ENCODE results near the gene DHCR24. TPM values are rescaled to one million over a fixed set of nuclear protein-coding genes. Genes with fewer than 3 reads are reported as not detected.

DHCR24 gene
- total and polyA plus RNA-seq, 2 of the 13 experiments (the other 11 are each of a cell fraction or from before 2014, with no cell fraction given): 374 to 448 TPM

DNA sequence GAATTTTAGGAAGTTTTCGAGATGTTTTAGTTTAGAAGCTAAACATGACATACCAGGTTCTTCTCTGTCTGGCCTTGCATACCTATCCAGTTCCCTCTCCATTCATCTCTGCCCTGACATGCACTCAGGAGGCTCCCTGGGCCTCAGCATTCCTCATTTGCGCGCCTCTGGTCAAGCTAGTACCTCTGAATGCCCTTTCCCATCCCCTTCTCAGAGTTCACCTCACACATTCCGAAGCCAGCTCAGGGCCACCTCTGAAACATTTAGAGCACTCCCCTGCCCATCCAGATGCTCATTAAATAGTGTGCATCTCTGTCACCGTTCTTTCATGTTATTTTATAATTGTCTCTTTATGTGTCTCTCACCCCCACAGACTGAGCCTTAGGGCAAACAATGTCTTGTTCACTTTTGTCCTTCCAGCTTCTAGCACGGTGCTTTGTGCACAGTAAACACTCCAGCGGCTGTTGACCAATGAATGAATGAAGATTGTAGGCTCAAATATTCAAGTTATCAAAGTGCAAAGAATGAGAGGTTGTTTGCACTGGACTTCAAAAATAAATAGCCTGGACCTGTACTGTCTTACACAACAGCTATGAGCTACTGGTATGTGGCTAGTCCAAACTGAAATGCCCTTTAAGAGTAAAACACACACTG lies 1.2 kb upstream of the DHCR24 start (continued):
- TF ChIP-seq NFE2L2 (IDR thresholded peaks at IDR 0.05; ENCODE audit: low read length) (no peak), ARNT2 (CRISPR knock-in tag; IDR thresholded peaks at IDR 0.05; ENCODE audit: low read depth) (peak; percentile 32; the same call in 1 of the 2 replicates), ZKSCAN1 (IDR thresholded peaks at IDR 0.05; ENCODE audit: low read length) (no peak), FOXA3 (CRISPR knock-in tag; IDR thresholded peaks at IDR 0.05) (peak; percentile 98), NR2F2 (IDR thresholded peaks at IDR 0.05; ENCODE audit: borderline replicate concordance, low read depth) (peak; percentile 82), MTF1 (CRISPR knock-in tag; IDR thresholded peaks at IDR 0.05) (peak; percentile 67; the same call in 1 of the 2 replicates), EHMT2 (IDR thresholded peaks at IDR 0.05; ENCODE audit: borderline replicate concordance, low read depth, low read length) (peak; percentile 25; the same call in 1 of the 2 replicates), POGZ (CRISPR knock-in tag; IDR thresholded peaks at IDR 0.05) (peak; percentile 68), ZNF501 (CRISPR knock-in tag; IDR thresholded peaks at IDR 0.05) (no peak), ZNF329 (CRISPR knock-in tag; IDR thresholded peaks at IDR 0.05; ENCODE audit: low read depth) (0 out of 2 replicates have a peak, but pooled peaks have one; percentile 24), FLYWCH1 (CRISPR knock-in tag; IDR thresholded peaks at IDR 0.05) (no peak), POLR2AphosphoS2 (IDR thresholded peaks at IDR 0.05; ENCODE audit: low read depth, low read length) (no peak), RBM39 (IDR thresholded peaks at IDR 0.05; ENCODE audit: low read depth, low read length, poor library complexity, severe bottlenecking) (no peak), KLF16 (CRISPR knock-in tag; IDR thresholded peaks at IDR 0.05) (peak in 1 of 2 experiments; percentile 34; a peak in 1 of 4 replicates), ZNF709 (CRISPR knock-in tag; IDR thresholded peaks at IDR 0.05) (no peak; the same call in 1 of the 2 replicates), SALL2 (CRISPR knock-in tag; IDR thresholded peaks at IDR 0.05) (peak; percentile 49; the same call in 1 of the 2 replicates)
- TF ChIP-seq, protein P1, sequence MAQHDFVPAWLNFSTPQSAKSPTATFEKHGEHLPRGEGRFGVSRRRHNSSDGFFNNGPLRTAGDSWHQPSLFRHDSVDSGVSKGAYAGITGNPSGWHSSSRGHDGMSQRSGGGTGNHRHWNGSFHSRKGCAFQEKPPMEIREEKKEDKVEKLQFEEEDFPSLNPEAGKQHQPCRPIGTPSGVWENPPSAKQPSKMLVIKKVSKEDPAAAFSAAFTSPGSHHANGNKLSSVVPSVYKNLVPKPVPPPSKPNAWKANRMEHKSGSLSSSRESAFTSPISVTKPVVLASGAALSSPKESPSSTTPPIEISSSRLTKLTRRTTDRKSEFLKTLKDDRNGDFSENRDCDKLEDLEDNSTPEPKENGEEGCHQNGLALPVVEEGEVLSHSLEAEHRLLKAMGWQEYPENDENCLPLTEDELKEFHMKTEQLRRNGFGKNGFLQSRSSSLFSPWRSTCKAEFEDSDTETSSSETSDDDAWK (CRISPR knock-in tag; IDR thresholded peaks at IDR 0.05): no peak
- TF ChIP-seq, protein P2, sequence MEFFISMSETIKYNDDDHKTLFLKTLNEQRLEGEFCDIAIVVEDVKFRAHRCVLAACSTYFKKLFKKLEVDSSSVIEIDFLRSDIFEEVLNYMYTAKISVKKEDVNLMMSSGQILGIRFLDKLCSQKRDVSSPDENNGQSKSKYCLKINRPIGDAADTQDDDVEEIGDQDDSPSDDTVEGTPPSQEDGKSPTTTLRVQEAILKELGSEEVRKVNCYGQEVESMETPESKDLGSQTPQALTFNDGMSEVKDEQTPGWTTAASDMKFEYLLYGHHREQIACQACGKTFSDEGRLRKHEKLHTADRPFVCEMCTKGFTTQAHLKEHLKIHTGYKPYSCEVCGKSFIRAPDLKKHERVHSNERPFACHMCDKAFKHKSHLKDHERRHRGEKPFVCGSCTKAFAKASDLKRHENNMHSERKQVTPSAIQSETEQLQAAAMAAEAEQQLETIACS (CRISPR knock-in tag; IDR thresholded peaks at IDR 0.05): no peak; the same call in 1 of the 2 replicates
- TF ChIP-seq, protein P3, sequence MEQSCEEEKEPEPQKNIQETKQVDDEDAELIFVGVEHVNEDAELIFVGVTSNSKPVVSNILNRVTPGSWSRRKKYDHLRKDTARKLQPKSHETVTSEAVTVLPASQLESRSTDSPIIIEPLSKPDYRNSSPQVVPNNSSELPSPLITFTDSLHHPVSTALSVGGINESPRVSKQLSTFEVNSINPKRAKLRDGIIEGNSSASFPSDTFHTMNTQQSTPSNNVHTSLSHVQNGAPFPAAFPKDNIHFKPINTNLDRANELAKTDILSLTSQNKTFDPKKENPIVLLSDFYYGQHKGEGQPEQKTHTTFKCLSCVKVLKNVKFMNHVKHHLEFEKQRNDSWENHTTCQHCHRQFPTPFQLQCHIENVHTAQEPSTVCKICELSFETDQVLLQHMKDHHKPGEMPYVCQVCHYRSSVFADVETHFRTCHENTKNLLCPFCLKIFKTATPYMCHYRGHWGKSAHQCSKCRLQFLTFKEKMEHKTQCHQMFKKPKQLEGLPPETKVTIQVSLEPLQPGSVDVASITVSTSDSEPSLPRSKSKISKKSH (CRISPR knock-in tag; IDR thresholded peaks at IDR 0.05; ENCODE audit: borderline replicate concordance): no peak
- TF ChIP-seq, protein P4, sequence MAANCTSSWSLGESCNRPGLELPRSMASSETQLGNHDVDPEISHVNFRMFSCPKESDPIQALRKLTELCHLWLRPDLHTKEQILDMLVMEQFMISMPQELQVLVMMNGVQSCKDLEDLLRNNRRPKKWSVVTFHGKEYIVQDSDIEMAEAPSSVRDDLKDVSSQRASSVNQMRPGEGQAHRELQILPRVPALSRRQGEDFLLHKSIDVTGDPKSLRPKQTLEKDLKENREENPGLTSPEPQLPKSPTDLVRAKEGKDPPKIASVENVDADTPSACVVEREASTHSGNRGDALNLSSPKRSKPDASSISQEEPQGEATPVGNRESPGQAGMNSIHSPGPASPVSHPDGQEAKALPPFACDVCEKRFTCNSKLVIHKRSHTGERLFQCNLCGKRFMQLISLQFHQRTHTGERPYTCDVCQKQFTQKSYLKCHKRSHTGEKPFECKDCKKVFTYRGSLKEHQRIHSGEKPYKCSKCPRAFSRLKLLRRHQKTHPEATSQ (CRISPR knock-in tag; IDR thresholded peaks at IDR 0.05; ENCODE audit: borderline replicate concordance): no peak
- TF ChIP-seq, protein P5, sequence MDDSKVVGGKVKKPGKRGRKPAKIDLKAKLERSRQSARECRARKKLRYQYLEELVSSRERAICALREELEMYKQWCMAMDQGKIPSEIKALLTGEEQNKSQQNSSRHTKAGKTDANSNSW (CRISPR knock-in tag; IDR thresholded peaks at IDR 0.05; ENCODE audit: borderline replicate concordance): no peak

Measured in HepG2 (cell line).